Lower lobe of right lung (tissue), 2 donors: ENCODE results near the gene MATN4. TPM values are rescaled to one million over a fixed set of nuclear protein-coding genes. Genes with fewer than 3 reads are reported as not detected.

Experiments
- ATAC-seq, 2 donors: fragments of 200-7000 bp; cut with Tn5 transposase; one replicate each; pipeline ENCODE4 v1.9.1; 2020 to 2022; ENCODE audit warnings: mild to moderate bottlenecking in 2 of 2, moderate library complexity in 2 of 2
- DNase-seq: peaks from one replicate; pipeline ENCODE4 v3.0.0-alpha.2; 2020
- H3K27ac ChIP-seq: fragments of 200-600 bp; one replicate; pipeline ENCODE4 v1.8.0; 2022
- H3K27me3 ChIP-seq: fragments of 200-600 bp; one replicate; pipeline ENCODE4 v1.8.0; 2022; ENCODE audit warnings: low read depth
- H3K36me3 ChIP-seq: fragments of 200-600 bp; one replicate; pipeline ENCODE4 v1.8.0; 2022; ENCODE audit warnings: mild to moderate bottlenecking
- H3K4me1 ChIP-seq: fragments of 200-600 bp; one replicate; pipeline ENCODE4 v1.8.0; 2022
- H3K4me3 ChIP-seq: fragments of 200-600 bp; one replicate; pipeline ENCODE4 v1.8.0; 2022; ENCODE audit warnings: mild to moderate bottlenecking
- H3K9me3 ChIP-seq: fragments of 200-600 bp; one replicate; pipeline ENCODE4 v1.8.0; 2022
- intact Hi-C: fragments of 100-400 bp; cut with DNase I; formaldehyde crosslinking; loops from one replicate; pipeline ENCODE4 v1.11.0; 2022
- total RNA-seq: library from RNA; stranded (reverse); fragmentation: NEBNext Ultra II Directional; extraction: Animal tissue kit (Norgen Biotek cat#: 25700); gene quantifications from one replicate; pipeline ENCODE4 v1.2.1, GENCODE V29; 2021
- TF ChIP-seq, protein P1 (sequence below): fragments of 200-600 bp; IDR thresholded peaks from one replicate; pipeline ENCODE4 v1.8.0; 2022; ENCODE audit warnings: antibody characterized with exemption, mild to moderate bottlenecking
- donor health status: DM: no; HTN: yes; CAD: no; lungs with severe emphysema.

Gene MATN4
- total RNA-seq, 1 donor from 2014 or later = not detected

DNA sequence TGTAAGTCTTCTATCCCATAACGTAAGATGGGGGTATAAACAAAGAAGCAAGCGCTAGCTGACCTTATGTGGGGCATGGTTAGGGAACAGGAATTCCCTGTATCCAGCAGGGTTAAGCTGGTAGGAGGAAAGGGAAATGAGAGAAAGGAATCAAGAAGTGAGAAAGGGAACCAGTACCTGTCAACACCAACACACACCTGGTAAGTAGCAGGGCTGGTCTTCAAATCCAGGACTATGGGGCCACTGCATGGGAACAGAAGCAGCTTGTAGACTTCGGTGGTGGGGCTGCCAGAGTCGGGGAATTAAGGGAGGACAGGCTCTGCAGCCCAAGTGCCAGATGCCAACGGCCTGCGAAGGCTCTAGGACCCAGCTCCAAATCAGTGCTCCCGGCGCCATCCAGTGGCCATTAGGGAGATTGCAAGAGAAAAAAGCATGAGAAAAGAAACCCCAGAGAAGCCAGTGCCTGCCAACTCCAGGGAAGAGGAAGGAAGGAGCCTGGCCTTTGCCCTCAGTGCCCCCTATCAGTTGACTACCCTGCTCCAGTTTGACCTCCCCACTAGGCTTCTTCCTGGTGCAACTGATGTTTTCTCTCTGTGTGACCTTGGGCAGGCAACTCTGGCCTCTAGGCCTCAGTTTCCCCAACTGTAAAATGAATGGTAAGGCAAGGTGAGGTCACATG is 17.3 kb downstream of the MATN4 start:
- TF ChIP-seq, protein P1, sequence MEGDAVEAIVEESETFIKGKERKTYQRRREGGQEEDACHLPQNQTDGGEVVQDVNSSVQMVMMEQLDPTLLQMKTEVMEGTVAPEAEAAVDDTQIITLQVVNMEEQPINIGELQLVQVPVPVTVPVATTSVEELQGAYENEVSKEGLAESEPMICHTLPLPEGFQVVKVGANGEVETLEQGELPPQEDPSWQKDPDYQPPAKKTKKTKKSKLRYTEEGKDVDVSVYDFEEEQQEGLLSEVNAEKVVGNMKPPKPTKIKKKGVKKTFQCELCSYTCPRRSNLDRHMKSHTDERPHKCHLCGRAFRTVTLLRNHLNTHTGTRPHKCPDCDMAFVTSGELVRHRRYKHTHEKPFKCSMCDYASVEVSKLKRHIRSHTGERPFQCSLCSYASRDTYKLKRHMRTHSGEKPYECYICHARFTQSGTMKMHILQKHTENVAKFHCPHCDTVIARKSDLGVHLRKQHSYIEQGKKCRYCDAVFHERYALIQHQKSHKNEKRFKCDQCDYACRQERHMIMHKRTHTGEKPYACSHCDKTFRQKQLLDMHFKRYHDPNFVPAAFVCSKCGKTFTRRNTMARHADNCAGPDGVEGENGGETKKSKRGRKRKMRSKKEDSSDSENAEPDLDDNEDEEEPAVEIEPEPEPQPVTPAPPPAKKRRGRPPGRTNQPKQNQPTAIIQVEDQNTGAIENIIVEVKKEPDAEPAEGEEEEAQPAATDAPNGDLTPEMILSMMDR = peak; percentile 89
- Histone ChIP-seq H3K27ac (no peak overlapping the region), H3K4me3 (no peak overlapping the region), H3K9me3 (no peaks in the 10 kb centered on the region), H3K27me3 (peaks cover 13% of the 10 kb centered on the region), H3K4me1 (peaks cover 25% of the 10 kb centered on the region), H3K36me3 (no peaks in the 10 kb centered on the region)
- peak; percentile 76 to 83 for ATAC-seq
- intact Hi-C loops = no loop called here
- peak; percentile 88 for DNase-seq

DNA sequence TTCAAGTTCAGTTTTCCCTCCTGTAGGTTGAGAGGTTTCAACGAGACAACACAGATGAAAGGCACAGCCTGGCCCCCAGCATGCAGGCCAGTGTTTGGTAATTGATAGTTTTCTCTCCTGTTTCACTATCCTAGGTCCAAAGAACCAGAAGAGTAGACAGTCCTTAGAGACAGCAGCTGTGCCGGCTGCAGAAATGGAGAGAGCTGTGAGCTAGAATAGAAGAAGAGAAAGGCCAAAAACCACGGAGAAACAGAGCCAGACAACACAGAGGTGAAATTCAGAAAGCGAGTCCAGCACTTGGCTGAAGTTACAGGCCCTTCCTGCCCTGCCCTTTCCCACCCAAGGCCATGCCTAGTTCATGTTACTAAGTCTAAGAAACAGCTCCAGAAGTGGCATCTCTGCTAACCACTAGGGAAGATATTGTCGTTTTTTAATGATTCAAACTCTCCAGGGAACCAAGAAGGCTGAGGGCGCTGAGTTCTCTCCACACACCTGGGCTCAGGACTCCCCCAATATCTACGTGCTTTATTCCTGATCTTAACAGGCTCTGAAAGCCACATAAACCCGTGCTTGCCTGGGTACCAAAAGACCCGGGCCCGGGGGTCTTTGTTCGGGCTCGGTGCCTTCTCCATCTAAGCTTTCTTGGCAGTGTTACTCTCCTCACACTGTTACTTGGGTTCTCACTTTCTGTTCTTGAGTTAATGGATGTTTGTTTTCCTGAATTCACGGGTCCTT is 18.0 kb downstream of the MATN4 start:
- DNase-seq (no peak), ATAC-seq (no peak)
- intact Hi-C loops = no loop called here
- H3K36me3 ChIP-seq = no peaks in the 10 kb centered on the region
- no peak overlapping the region for H3K4me3 ChIP-seq
- H3K4me1 ChIP-seq = peaks cover 25% of the 10 kb centered on the region
- H3K9me3 ChIP-seq = no peaks in the 10 kb centered on the region
- TF ChIP-seq, protein P1 = no peak
- H3K27me3 ChIP-seq = peaks cover 9% of the 10 kb centered on the region
- H3K27ac ChIP-seq = no peak overlapping the region

DNA sequence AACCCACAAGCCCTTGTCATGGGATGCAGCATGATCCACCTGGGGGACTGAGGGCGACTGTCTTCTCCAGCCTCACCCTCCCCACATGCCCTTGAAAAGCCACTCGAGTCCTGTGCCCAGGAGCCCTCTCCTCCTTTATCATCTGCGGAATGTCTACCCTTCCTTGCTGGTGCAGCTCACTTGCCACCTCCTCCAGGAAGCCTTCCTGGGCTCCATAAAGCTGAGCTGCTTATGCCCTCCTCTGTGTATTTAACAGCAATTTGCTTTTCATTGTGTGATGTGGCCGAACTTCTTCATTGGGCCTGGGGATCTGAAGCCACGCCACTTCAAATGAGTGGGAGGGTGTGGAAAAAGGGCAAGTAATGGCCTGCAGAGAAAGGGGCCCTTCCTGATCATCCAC is 19.2 kb downstream of the MATN4 start:
- no peak for DNase-seq
- H3K27ac ChIP-seq = no peak overlapping the region
- intact Hi-C loops = no loop called here
- ATAC-seq = no peak
- no peaks in the 10 kb centered on the region for H3K36me3 ChIP-seq
- no peaks in the 10 kb centered on the region for H3K27me3 ChIP-seq
- H3K4me1 ChIP-seq = peaks cover 21% of the 10 kb centered on the region
- H3K9me3 ChIP-seq = no peaks in the 10 kb centered on the region
- TF ChIP-seq, protein P1 = no peak
- H3K4me3 ChIP-seq = no peak overlapping the region

DNA sequence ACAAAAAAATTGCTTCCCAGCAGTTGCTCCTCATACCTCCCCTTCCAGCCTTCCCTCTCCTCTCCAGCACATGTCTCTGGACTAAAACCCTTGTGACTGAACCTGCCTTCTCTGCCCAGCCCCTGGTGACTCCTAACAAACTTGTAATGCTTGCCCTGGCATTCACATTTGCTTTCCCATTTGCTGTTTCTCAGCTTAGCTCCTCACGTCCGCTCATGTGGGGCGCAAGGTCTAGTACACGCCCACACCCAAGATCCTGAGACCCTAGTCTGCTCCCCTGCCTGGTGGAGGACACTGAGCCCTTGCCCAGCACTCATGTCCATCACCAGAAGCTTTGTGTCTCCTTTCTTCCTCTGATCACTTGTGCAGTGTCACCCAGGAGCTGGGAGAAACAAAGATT is 19.7 kb downstream of the MATN4 start:
- Histone ChIP-seq H3K36me3 (no peaks in the 10 kb centered on the region), H3K4me3 (no peak overlapping the region), H3K27ac (no peak overlapping the region), H3K4me1 (peaks cover 16% of the 10 kb centered on the region), H3K27me3 (no peaks in the 10 kb centered on the region), H3K9me3 (no peaks in the 10 kb centered on the region)
- TF ChIP-seq, protein P1 = no peak
- intact Hi-C loops = no loop called here
- ATAC-seq (no peak), DNase-seq (no peak)

DNA sequence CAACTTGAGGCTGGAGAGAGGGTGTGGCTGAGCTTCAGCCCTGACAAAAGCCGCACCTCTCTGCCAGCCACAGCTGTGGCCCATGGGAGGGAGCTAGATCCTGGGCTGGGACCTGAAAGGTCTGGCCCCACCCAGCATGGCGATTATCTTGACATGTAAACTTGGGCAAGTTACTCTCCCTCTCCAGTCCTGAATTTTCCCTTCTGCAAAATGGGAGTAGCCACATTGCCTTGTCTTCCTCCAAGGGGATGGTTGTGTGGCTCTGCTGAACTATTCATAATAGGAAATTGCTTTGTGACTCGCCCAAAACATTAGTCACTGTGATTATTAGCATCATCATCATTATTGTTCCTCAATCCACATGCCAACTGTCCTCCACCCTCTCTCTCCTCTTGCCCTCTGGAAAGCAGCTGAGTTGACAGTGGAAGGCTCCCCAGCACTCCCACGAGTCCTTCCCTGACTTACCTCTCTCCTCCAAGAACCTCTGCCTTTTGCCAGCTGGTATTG is 24.5 kb downstream of the MATN4 start:
- H3K36me3 ChIP-seq = no peaks in the 10 kb centered on the region
- intact Hi-C loops = no loop called here
- H3K27me3 ChIP-seq = no peaks in the 10 kb centered on the region
- no peak overlapping the region for H3K4me3 ChIP-seq
- TF ChIP-seq, protein P1 = no peak
- H3K9me3 ChIP-seq = no peaks in the 10 kb centered on the region
- ATAC-seq (no peak), DNase-seq (no peak)
- no peak overlapping the region for H3K27ac ChIP-seq
- no peaks in the 10 kb centered on the region for H3K4me1 ChIP-seq
